ENCODE data around the gene EIF6. TPM values are rescaled to one million over a fixed set of nuclear protein-coding genes. Genes with fewer than 3 reads are reported as not detected.

Gene EIF6
- total RNA-seq, 2 donors from 2014 or later: 23.0 to 44.3 TPM

- Histone ChIP-seq H3K36me3 (no peaks in the 10 kb centered on the region), H3K4me1 (no peaks in the 10 kb centered on the region), H3K27ac (no peak overlapping the region), H3K4me3 (no peak overlapping the region), H3K27me3 (no peaks in the 10 kb centered on the region), H3K9me3 (no peaks in the 10 kb centered on the region)
- no peak for TF ChIP-seq CTCF (IDR thresholded peaks at IDR 0.05)
- no peak for DNase-seq (ENCODE audit: low spot score)
Observed at GRCh38 chr20:35251613-35251940, 33.0 kb downstream of the EIF6 start.

- H3K4me1 ChIP-seq: no peaks in the 10 kb centered on the region
- no peak overlapping the region for H3K27ac ChIP-seq
- no peaks in the 10 kb centered on the region for H3K27me3 ChIP-seq
- H3K4me3 ChIP-seq: no peak overlapping the region
- TF ChIP-seq CTCF (IDR thresholded peaks at IDR 0.05): no peak
- no peaks in the 10 kb centered on the region for H3K36me3 ChIP-seq
- no peaks in the 10 kb centered on the region for H3K9me3 ChIP-seq
- DNase-seq (ENCODE audit: low spot score): no peak
Observed at GRCh38 chr20:35248641-35249475, 35.7 kb downstream of the EIF6 start.

- H3K36me3 ChIP-seq: no peaks in the 10 kb centered on the region
- no peak overlapping the region for H3K4me3 ChIP-seq
- TF ChIP-seq CTCF (IDR thresholded peaks at IDR 0.05): no peak
- DNase-seq (ENCODE audit: low spot score): no peak
- no peaks in the 10 kb centered on the region for H3K4me1 ChIP-seq
- no peaks in the 10 kb centered on the region for H3K27me3 ChIP-seq
- H3K27ac ChIP-seq: no peak overlapping the region
- H3K9me3 ChIP-seq: no peaks in the 10 kb centered on the region
Observed at GRCh38 chr20:35246723-35247122, 37.8 kb downstream of the EIF6 start.

- Histone ChIP-seq H3K9me3 (no peaks in the 10 kb centered on the region), H3K4me1 (no peaks in the 10 kb centered on the region), H3K27ac (no peak overlapping the region), H3K27me3 (no peaks in the 10 kb centered on the region), H3K36me3 (no peaks in the 10 kb centered on the region), H3K4me3 (no peak overlapping the region)
- no peak for DNase-seq (ENCODE audit: low spot score)
- no peak for TF ChIP-seq CTCF (IDR thresholded peaks at IDR 0.05)
Observed at GRCh38 chr20:35243986-35244385, 40.6 kb downstream of the EIF6 start.

GRCh38 chr20:35243317-35243716 lies 41.3 kb downstream of the EIF6 start:
- no peak for TF ChIP-seq CTCF (IDR thresholded peaks at IDR 0.05)
- no peaks in the 10 kb centered on the region for H3K27me3 ChIP-seq
- H3K27ac ChIP-seq: no peak overlapping the region
- no peak overlapping the region for H3K4me3 ChIP-seq
- no peaks in the 10 kb centered on the region for H3K4me1 ChIP-seq
- no peaks in the 10 kb centered on the region for H3K36me3 ChIP-seq
- no peaks in the 10 kb centered on the region for H3K9me3 ChIP-seq
- no peak for DNase-seq (ENCODE audit: low spot score)

- Histone ChIP-seq H3K4me3 (no peak overlapping the region), H3K27me3 (no peaks in the 10 kb centered on the region), H3K4me1 (no peaks in the 10 kb centered on the region), H3K36me3 (no peaks in the 10 kb centered on the region), H3K9me3 (no peaks in the 10 kb centered on the region), H3K27ac (no peak overlapping the region)
- TF ChIP-seq CTCF (IDR thresholded peaks at IDR 0.05): no peak
- no peak for DNase-seq (ENCODE audit: low spot score)
Observed at GRCh38 chr20:35240811-35241293, 43.7 kb downstream of the EIF6 start.
